ENCODE measurements around the gene CLIC3. TPM values are rescaled to one million over a fixed set of nuclear protein-coding genes. Genes with fewer than 3 reads are reported as not detected.
"Not testable (repeated sequence)": the region's sequence is repeated elsewhere in the genome, so short reads cannot be mapped to it uniquely, and the experiment has no call there.

CLIC3 gene
- total RNA-seq, 1 donor from 2014 or later = not detected

DNA sequence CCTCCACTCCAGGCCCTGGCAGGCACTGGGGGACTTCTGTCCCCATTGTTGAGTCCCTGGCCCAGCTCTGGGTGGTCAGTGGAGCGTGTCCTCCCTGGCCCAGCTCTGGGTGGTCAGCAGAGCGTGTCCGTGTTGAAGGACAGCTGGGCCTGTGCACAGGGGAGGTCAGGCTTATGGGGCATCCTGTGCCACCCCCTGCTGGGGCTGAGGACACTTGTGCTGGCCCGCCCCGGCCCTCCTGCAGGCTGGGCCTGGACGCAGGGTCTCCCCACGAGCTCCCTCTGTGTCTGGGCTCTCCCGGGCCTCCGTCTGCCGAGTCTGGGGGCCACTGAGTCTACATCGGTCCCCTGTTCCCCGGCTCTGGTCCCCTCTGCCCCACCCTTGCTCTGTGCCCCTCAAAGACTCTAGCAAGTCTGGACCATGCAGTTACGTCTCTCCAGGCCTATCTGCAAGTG lies 11.5 kb upstream of the CLIC3 start:
- no peak for DNase-seq (ENCODE audit: low spot score, unreplicated experiment)
- H3K36me3 Mint-ChIP-seq (ENCODE audit: insufficient read depth) = peaks cover 1% of the 10 kb centered on the region
- peaks cover 4% of the 10 kb centered on the region for H3K9me3 Mint-ChIP-seq (ENCODE audit: low read depth)
- TF ChIP-seq, protein P1, sequence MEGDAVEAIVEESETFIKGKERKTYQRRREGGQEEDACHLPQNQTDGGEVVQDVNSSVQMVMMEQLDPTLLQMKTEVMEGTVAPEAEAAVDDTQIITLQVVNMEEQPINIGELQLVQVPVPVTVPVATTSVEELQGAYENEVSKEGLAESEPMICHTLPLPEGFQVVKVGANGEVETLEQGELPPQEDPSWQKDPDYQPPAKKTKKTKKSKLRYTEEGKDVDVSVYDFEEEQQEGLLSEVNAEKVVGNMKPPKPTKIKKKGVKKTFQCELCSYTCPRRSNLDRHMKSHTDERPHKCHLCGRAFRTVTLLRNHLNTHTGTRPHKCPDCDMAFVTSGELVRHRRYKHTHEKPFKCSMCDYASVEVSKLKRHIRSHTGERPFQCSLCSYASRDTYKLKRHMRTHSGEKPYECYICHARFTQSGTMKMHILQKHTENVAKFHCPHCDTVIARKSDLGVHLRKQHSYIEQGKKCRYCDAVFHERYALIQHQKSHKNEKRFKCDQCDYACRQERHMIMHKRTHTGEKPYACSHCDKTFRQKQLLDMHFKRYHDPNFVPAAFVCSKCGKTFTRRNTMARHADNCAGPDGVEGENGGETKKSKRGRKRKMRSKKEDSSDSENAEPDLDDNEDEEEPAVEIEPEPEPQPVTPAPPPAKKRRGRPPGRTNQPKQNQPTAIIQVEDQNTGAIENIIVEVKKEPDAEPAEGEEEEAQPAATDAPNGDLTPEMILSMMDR (IDR thresholded peaks at IDR 0.05; ENCODE audit: unreplicated experiment) = no peak
- no peaks in the 10 kb centered on the region for H3K4me1 Mint-ChIP-seq (ENCODE audit: low read depth)
- H3K4me3 Mint-ChIP-seq (ENCODE audit: low read depth) = no peak overlapping the region
- H3K27ac Mint-ChIP-seq = no peak overlapping the region
- H3K27me3 Mint-ChIP-seq = no peaks in the 10 kb centered on the region

DNA sequence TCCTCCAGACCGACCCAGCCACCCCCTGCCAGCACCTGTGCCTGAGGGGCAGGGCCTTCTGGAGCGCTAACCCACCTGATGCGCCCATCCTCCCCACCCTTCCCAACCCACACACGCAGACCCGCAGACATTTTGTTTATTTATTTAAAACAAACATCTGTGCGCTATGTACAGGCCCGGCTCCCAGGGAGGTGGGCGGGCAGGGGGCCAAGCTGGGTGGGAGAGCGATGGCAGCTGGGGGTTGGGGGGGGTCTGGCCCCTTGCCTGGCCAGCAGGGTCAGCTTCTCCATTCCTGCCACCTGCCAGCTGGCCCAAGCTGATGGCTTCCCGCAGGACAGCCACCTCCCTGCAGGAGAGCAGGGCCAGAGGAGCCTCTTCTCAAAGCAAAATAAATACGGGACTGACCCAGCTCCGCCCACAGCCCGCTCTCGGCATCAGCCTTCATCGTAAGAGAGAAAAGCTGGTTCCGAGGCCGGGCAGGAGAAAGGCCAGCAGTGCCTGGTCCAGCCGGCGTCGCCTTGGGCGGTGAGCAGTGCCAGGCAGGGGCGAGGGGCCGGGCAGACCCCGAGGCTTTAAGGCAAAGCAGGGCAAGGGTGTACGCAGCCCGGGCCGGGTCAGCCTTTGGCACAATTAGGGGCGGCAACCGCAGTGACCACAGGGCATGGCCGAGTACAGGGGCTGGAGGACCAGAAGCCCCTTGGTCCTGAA lies 10.9 kb upstream of the CLIC3 start:
- Mint-ChIP-seq H3K27me3 (no peaks in the 10 kb centered on the region), H3K4me1 (ENCODE audit: low read depth) (no peaks in the 10 kb centered on the region), H3K27ac (no peak overlapping the region), H3K4me3 (ENCODE audit: low read depth) (no peak overlapping the region), H3K36me3 (ENCODE audit: insufficient read depth) (peaks cover 1% of the 10 kb centered on the region), H3K9me3 (ENCODE audit: low read depth) (peaks cover 4% of the 10 kb centered on the region)
- TF ChIP-seq, protein P1 (IDR thresholded peaks at IDR 0.05; ENCODE audit: unreplicated experiment) = no peak
- no peak for DNase-seq (ENCODE audit: low spot score, unreplicated experiment)

DNA sequence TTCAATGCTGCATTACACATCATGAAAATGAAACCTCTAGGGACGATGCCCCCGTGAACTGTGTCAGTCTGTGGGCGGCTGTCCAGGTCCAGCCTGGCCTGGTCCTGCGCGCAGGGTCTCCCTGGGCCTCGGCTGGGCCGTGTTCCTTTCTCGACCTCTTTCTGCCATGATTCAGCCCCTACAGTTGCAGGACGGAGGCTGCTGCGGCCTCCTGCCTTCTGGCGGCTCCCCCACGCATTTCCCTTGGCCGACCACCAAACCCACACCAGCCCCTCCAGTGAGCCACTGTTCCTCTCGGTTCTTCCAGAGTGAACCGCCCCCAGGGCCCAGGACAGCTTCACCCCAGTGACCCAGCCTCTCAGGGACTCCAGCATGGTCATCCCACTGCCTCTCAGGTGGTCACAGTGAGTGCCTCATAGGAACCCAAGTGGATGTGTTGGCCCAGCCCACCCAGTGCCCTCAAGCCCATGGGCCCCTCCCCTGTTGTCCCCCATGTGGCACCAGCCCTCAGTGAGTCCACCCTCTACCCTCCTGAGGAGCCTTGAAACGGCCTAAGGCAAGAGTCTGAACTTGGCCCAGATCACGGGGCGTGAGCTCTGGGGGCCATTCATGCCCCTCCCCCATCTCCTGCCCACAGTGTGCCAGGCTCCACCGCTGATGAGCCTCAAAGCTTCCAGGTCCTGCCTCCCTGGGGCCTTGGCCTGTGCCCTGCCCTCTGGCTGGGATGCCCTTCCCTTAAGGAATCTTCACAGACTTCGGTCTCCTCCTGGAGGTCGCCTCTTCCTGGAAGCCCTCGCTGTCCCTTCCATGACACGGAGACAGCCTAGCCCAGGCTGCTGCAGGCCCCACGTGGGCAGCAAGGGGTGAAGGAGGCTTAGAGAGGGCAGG lies 10.0 kb upstream of the CLIC3 start:
- Mint-ChIP-seq H3K27me3 (no peaks in the 10 kb centered on the region), H3K36me3 (ENCODE audit: insufficient read depth) (peaks cover 1% of the 10 kb centered on the region), H3K4me3 (ENCODE audit: low read depth) (no peak overlapping the region), H3K4me1 (ENCODE audit: low read depth) (no peaks in the 10 kb centered on the region), H3K27ac (no peak overlapping the region), H3K9me3 (ENCODE audit: low read depth) (peaks cover 4% of the 10 kb centered on the region)
- TF ChIP-seq, protein P1 (IDR thresholded peaks at IDR 0.05; ENCODE audit: unreplicated experiment) = no peak
- DNase-seq (ENCODE audit: low spot score, unreplicated experiment) = no peak

DNA sequence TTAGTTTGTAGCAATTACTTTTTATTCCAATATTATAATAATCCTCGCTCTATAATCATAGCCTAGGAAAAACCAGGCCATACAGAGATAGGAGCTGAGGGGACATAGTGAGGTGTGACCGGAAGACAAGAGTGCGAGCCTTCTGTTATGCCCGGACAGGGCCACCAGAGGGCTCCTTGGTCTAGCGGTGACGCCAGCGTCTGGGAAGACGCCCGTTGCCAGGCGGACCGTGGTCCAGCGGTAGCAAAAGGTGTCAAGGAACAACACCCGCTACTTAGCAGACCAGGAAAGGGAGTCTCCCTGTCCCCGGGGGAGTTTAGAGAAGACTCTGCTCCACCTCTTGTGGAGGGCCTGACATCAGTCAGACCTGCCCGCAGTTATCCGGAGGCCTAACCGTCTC lies 7.9 kb upstream of the CLIC3 start:
- H3K27ac Mint-ChIP-seq; H3K4me3 Mint-ChIP-seq (ENCODE audit: low read depth); H3K9me3 Mint-ChIP-seq (ENCODE audit: low read depth); H3K27me3 Mint-ChIP-seq; H3K36me3 Mint-ChIP-seq (ENCODE audit: insufficient read depth); DNase-seq (ENCODE audit: low spot score, unreplicated experiment); H3K4me1 Mint-ChIP-seq (ENCODE audit: low read depth): not testable (repeated sequence)
- TF ChIP-seq, protein P1 (IDR thresholded peaks at IDR 0.05; ENCODE audit: unreplicated experiment) = peak; percentile 35

DNA sequence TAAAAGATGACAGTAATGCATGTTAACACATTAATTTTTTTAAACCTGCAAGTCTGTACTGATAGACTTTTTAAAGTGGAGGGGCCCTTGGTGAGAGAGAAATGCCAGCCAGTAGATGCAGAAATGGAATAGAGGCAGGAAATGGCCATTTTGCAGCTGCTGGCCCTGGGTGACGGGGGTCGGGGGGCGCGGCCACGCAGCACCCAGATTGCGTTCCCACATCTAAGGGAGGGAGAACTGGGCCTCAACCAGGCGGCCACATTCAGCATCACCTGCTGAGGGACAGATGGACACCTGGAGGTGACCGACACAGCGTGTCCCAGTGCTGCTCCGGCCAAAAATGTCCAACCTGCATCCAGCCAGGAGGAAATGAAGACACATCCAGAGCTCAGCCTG lies 6.3 kb upstream of the CLIC3 start:
- H3K4me1 Mint-ChIP-seq (ENCODE audit: low read depth) = no peaks in the 10 kb centered on the region
- H3K27ac Mint-ChIP-seq = no peak overlapping the region
- no peaks in the 10 kb centered on the region for H3K36me3 Mint-ChIP-seq (ENCODE audit: insufficient read depth)
- no peak for DNase-seq (ENCODE audit: low spot score, unreplicated experiment)
- no peaks in the 10 kb centered on the region for H3K27me3 Mint-ChIP-seq
- peaks cover 4% of the 10 kb centered on the region for H3K9me3 Mint-ChIP-seq (ENCODE audit: low read depth)
- TF ChIP-seq, protein P1 (IDR thresholded peaks at IDR 0.05; ENCODE audit: unreplicated experiment) = no peak
- H3K4me3 Mint-ChIP-seq (ENCODE audit: low read depth) = no peak overlapping the region
